Fibroblast of lung (primary cell): ENCODE data around the gene INHBE. TPM values are rescaled to one million over a fixed set of nuclear protein-coding genes. Genes with fewer than 3 reads are reported as not detected.

ENCODE experiments used
- DNase-seq, 2 donors: peaks; one replicate each; pipeline versions ENCODE4 v3.0.0 to v3.0.0-alpha.2; 2010; ENCODE audit warnings: low read depth in 2 of 2
- H2AFZ ChIP-seq: 2 replicates; pipeline ENCODE4 v1.5.1; 2012; ENCODE audit warnings: low read length, control low read depth, inconsistent platforms
- H3K27ac ChIP-seq: 2 replicates; pipeline ENCODE4 v1.5.1; 2011; ENCODE audit warnings: low read length, control low read depth; ENCODE audit not compliant: insufficient read depth
- H3K27me3 ChIP-seq: 2 replicates; pipeline ENCODE4 v1.5.1; 2011; ENCODE audit warnings: mild to moderate bottlenecking, low read length; ENCODE audit not compliant: control insufficient read depth, insufficient read depth
- H3K36me3 ChIP-seq: 2 replicates; pipeline ENCODE4 v1.5.1; 2011; ENCODE audit warnings: low read length; ENCODE audit not compliant: control insufficient read depth, insufficient read depth
- H3K4me1 ChIP-seq: 2 replicates; pipeline ENCODE4 v1.5.1; 2011; ENCODE audit warnings: low read length; ENCODE audit not compliant: control insufficient read depth, insufficient read depth; ENCODE audit errors: extremely low read depth
- H3K4me2 ChIP-seq: 2 replicates; pipeline ENCODE4 v1.5.1; 2011; ENCODE audit warnings: low read length, control low read depth; ENCODE audit not compliant: insufficient read depth; ENCODE audit errors: extremely low read depth
- H3K4me3 ChIP-seq, 4 experiments: fragments of 200-600 bp in 1 of 4; sonication (generic) in 1 of 4; replicated peaks in 1 of 4; 2 replicates each; pipeline ENCODE4 v1.5.1; 2011 to 2016; ENCODE audit warnings: low read length in 4 of 4, low read depth in 3 of 4, mild to moderate bottlenecking in 3 of 4, control low read depth in 2 of 4, inconsistent platforms in 1 of 4, mixed read lengths in 1 of 4; ENCODE audit not compliant: insufficient read depth in 1 of 4; ENCODE audit errors: control extremely low read depth in 1 of 4
- H3K79me2 ChIP-seq: 2 replicates; pipeline ENCODE4 v1.5.1; 2012; ENCODE audit warnings: mild to moderate bottlenecking, low read length, inconsistent platforms; ENCODE audit not compliant: control insufficient read depth, insufficient read depth
- H3K9ac ChIP-seq: 2 replicates; pipeline ENCODE4 v1.5.1; 2011; ENCODE audit warnings: mild to moderate bottlenecking, low read length, control low read depth; ENCODE audit not compliant: insufficient read depth
- H3K9me3 ChIP-seq: 2 replicates; pipeline ENCODE4 v1.5.1; 2012; ENCODE audit warnings: low read depth, low read length; ENCODE audit not compliant: control insufficient read depth, insufficient read depth
- H4K20me1 ChIP-seq: 2 replicates; pipeline ENCODE4 v1.5.1; 2011; ENCODE audit warnings: low read length; ENCODE audit not compliant: control insufficient read depth, insufficient read depth; ENCODE audit errors: extremely low read depth
- EZH2 ChIP-seq: IDR thresholded peaks from 2 replicates; pipeline ENCODE4 v1.5.1; 2012; ENCODE audit warnings: low read length, control low read depth, mild to moderate bottlenecking; ENCODE audit errors: missing control alignments
- polyA plus RNA-seq, 2 donors: library from polyadenylated mRNA; depleted of rRNA in 1 of 2; stranded (reverse) in 1 of 2; unstranded in 1 of 2; fragments of >200 nt; gene quantifications; 2 replicates each; pipeline ENCODE4 v1.2.1, GENCODE V29; 2011 to 2012; ENCODE audit warnings: missing spikeins in 1 of 2
- total RNA-seq: library from RNA; depleted of rRNA; stranded (reverse); fragments of >200 nt; gene quantifications from 2 replicates; pipeline ENCODE4 v1.2.1, GENCODE V29; 2014
- TF ChIP-seq, protein P1 (sequence below), 2 donors: IDR thresholded peaks in 1 of 2; conservative IDR thresholded peaks in 1 of 2; 1 replicate in 1 of 2; 2 replicates in 1 of 2; pipeline ENCODE4 v1.5.1; 2011 to 2012; ENCODE audit warnings: low read length in 2 of 2, control low read depth in 1 of 2, inconsistent platforms in 1 of 2, low read depth in 1 of 2, mild to moderate bottlenecking in 1 of 2

Gene INHBE
- total and polyA plus RNA-seq, 2 donors (not counting 1 experiment from before 2014, with no cell fraction given), result 0.67 to 26.4 TPM

DNA sequence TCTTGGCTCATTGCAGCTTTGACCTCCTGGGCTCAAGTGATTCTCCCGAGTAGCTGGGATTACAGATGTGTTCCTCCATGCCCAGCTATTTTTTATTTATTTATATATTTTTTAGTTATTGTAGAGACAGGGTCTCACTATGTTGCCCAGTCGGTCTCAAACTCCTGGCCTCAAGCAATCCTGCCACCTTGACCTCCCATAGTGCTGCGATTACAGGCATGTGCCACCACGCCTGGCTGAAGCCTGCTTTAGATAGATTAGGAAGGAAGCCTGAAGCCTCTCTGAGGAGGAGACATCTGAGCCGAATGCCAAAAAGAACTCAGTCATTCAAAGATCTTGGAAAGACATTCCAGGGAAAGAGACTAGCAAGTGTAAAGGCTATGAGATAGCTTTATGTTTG, 10.4 kb upstream of the INHBE start:
- no peaks in the 10 kb centered on the region for H3K36me3 ChIP-seq
- DNase-seq, result no peak
- no peaks in the 10 kb centered on the region for H4K20me1 ChIP-seq
- H3K27ac ChIP-seq, result no peak overlapping the region
- H3K9ac ChIP-seq, result no peak overlapping the region
- TF ChIP-seq, protein P1, sequence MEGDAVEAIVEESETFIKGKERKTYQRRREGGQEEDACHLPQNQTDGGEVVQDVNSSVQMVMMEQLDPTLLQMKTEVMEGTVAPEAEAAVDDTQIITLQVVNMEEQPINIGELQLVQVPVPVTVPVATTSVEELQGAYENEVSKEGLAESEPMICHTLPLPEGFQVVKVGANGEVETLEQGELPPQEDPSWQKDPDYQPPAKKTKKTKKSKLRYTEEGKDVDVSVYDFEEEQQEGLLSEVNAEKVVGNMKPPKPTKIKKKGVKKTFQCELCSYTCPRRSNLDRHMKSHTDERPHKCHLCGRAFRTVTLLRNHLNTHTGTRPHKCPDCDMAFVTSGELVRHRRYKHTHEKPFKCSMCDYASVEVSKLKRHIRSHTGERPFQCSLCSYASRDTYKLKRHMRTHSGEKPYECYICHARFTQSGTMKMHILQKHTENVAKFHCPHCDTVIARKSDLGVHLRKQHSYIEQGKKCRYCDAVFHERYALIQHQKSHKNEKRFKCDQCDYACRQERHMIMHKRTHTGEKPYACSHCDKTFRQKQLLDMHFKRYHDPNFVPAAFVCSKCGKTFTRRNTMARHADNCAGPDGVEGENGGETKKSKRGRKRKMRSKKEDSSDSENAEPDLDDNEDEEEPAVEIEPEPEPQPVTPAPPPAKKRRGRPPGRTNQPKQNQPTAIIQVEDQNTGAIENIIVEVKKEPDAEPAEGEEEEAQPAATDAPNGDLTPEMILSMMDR (conservative IDR thresholded peaks at IDR 0.05 in 1 of 2, IDR thresholded peaks at IDR 0.05 in 1 of 2; ENCODE audit: low read depth in 1 of 2, low read length in 2 of 2), result no peak
- no peak for TF ChIP-seq EZH2
- no peaks in the 10 kb centered on the region for H3K79me2 ChIP-seq
- H3K27me3 ChIP-seq, result no peaks in the 10 kb centered on the region
- H3K4me3 ChIP-seq, result no peak overlapping the region
- H3K4me2 ChIP-seq, result no peak overlapping the region
- H3K9me3 ChIP-seq, result no peaks in the 10 kb centered on the region
- no peak overlapping the region for H2AFZ ChIP-seq
- H3K4me1 ChIP-seq, result no peaks in the 10 kb centered on the region

DNA sequence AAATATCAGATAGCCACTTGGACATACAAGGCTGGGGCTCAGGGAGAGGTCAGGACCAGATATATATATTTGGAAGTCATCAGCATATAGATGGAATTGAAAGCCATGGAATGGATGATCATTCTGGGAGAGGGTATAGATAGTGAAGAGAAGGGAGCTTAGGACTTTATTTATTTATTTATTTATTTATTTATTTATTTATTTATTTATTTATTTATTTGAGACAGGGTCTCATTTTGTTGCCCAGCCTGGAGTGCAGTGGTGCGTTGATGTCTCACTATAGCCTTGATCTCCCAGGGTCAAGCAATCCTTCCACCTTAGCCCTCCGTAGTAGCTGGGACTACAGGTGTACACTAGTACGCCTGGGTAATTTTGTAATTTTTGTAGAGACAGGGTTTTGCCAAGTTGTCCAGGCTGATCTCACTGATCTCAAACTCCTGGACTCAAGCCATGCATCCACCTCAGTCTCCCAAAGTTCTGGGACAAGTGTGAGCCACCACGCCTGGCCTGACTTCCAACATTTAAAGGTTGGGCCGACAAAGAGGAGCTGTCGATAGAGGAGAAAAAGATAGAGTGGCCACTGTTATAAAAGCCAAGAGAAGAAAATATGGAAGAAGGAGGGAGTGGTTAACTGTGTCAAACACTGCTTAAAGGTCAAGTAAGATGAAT, 8.7 kb upstream of the INHBE start:
- Histone ChIP-seq H3K27me3 (no peaks in the 10 kb centered on the region), H3K27ac (no peak overlapping the region), H3K36me3 (no peaks in the 10 kb centered on the region), H2AFZ (no peak overlapping the region), H3K4me2 (no peak overlapping the region), H4K20me1 (no peaks in the 10 kb centered on the region), H3K4me3 (no peak overlapping the region), H3K9me3 (no peaks in the 10 kb centered on the region), H3K9ac (no peak overlapping the region), H3K4me1 (peaks cover 5% of the 10 kb centered on the region), H3K79me2 (no peaks in the 10 kb centered on the region)
- DNase-seq, result no peak
- TF ChIP-seq, protein P1 (conservative IDR thresholded peaks at IDR 0.05 in 1 of 2, IDR thresholded peaks at IDR 0.05 in 1 of 2; ENCODE audit: low read depth in 1 of 2, low read length in 2 of 2), result no peak
- TF ChIP-seq EZH2, result no peak

DNA sequence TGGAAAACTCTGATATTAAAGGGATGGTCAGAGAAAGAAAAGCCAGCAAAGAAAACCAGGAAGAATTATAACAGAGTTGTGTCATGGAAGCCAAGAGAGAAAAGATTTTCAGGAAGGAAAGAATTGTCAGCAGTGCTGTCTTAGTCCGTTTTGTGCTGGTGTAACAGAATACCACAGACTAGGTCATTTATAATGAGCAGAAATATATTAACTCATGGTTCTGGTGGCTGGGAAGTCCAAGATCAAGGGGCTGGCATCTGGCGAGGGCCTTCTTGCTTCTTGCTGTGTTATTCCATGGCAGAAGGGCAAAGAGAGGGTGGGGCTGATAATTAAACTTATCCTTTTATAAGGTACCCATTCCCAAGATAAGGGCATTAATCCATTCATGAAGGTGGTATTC, 6.4 kb upstream of the INHBE start:
- Histone ChIP-seq H3K36me3 (no peaks in the 10 kb centered on the region), H3K4me2 (no peak overlapping the region), H3K27ac (no peak overlapping the region), H3K9ac (no peak overlapping the region), H3K4me1 (peaks cover 15% of the 10 kb centered on the region), H2AFZ (no peak overlapping the region), H3K79me2 (no peaks in the 10 kb centered on the region), H3K4me3 (no peak overlapping the region), H3K9me3 (no peaks in the 10 kb centered on the region), H3K27me3 (no peaks in the 10 kb centered on the region), H4K20me1 (no peaks in the 10 kb centered on the region)
- TF ChIP-seq EZH2, result no peak
- TF ChIP-seq, protein P1 (conservative IDR thresholded peaks at IDR 0.05 in 1 of 2, IDR thresholded peaks at IDR 0.05 in 1 of 2; ENCODE audit: low read depth in 1 of 2, low read length in 2 of 2), result no peak
- DNase-seq, result no peak
